Measurements from ENCODE around the gene PXMP4.

The PXMP4 gene

DNA sequence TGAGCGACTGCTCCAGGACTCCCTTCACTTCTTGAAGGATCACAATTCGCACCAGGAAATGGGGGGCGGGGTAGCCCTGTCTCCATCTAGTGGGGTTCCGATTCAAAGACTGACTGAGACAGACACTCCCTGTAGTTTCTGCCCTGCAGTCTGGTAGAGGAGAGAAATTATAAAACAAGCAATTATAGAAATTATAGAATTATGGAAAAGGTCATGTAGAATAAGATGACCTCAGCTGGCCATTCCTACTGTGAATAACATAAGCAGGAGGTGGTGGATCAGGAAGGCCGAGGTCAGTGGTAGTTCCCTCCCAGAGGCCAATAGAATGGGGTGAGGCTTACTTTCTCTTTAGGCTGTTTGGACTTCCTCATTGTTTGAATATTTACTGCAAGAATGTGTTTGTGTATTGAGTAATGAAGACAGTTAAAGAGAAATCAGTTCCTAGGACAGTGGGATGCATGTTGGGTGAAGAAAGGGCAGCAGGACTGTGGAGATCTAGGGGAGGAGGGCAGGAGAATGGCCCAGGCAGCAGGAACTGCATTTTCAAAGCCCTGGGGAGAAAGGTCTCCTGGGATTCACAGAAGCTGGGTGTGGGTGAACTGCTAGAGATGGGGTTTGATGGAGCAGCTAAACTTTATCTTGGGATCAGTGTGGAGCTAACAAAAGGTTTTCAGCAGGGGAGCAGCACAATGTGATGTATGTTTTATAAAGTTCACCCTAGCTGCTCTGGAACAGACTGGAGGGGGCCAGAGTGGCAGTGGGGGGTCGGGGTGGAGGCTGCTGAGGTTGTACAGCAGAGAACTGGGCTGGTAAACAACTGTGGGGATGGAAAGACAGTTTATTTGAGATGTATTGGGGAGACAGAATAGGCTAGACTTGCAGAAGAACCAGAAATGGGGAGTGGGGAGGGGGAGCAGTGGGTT is 13.8 kb upstream of the PXMP4 start:
- H3K4me3 ChIP-seq (ENCODE audit: low read length) = no peak overlapping the region

GRCh38 chr20:33732166-33732970 is 12.3 kb upstream of the PXMP4 start:
- peak; percentile 59 for DNase-seq (ENCODE audit: low read depth, low spot score)
- peak overlapping the region; percentile 59 for H3K4me3 ChIP-seq (ENCODE audit: low read length)

More for the DNA sequence above, 13.8 kb upstream of the PXMP4 start:
- DNase-seq (ENCODE audit: low read depth, low spot score) = no peak

DNA sequence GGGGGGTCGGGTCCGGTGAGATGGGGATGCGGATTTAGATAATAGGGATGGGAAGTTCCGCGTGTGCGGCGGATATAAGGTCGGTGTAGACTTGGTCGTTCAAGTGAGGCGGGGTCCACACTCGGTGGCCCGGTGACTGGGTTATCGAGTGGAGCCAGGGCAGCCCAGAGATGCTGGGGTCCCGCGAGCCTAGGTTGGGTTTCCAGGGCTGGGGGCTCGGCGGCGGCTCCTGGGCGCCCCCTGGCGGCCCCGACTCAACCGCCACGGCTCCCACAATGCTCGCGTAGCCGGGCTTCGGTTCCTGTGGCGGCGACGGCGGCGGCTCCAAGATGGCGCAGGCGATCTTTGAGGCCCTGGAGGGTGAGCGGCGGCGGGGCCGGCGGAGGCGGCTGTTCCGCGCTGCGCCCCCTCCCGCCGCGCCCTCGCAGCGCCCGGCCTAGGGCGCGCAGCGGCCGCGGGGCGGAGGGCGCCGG is 11.6 kb upstream of the PXMP4 start, which contains the start of gene ZNF341:
ZNF341 (plus strand) TSS at position 304 of the 473 bp plus-strand sequence; CDS start at position 330, 26 bp downstream.
- DNase-seq (ENCODE audit: low read depth, low spot score) = peak; percentile 74
- peak within 1 kb of the TSS; percentile 59 for H3K4me3 ChIP-seq (ENCODE audit: low read length)

DNA sequence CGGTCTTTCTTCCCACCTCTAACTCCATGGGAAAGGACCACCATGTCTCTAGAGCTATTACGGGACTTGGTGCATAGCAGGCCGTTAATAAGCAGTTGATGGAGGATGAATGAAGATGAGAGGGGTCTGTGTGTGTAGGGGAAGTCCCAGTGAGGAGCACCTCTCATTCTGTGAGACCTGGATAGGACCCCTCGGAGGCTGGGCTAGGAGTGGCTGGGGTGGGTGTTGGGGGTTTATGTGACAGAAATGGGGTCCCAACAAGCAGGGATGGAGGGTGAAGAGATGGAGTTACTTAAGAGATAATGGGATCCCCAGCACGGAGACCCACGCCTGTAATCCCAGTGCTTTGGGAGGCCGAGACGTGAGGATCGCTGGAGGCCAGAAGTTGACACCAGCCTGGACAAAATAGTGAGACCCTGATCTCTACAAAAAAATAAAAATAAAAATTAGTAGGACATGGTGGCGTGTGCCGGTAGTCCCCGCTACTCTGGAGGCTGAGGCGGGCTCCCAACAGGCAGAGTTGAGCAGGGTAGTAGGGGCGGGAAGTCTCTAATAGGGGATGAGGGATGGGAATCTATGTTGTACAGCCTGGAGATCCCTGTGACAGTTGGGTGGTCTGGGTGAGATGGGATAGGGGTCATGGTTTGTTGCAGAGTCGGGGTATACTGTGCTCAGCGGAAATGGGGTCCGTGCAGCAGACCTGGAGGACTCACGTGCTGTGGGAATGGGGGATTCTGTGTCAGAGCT is 11.0 kb upstream of the PXMP4 start:
- no peak for DNase-seq (ENCODE audit: low read depth, low spot score)
- H3K4me3 ChIP-seq (ENCODE audit: low read length) = peak overlapping the region; percentile 42

GRCh38 chr20:33729101-33729500 is 9.0 kb upstream of the PXMP4 start:
- DNase-seq (ENCODE audit: low read depth, low spot score) = no peak
- no peak overlapping the region for H3K4me3 ChIP-seq (ENCODE audit: low read length)

DNA sequence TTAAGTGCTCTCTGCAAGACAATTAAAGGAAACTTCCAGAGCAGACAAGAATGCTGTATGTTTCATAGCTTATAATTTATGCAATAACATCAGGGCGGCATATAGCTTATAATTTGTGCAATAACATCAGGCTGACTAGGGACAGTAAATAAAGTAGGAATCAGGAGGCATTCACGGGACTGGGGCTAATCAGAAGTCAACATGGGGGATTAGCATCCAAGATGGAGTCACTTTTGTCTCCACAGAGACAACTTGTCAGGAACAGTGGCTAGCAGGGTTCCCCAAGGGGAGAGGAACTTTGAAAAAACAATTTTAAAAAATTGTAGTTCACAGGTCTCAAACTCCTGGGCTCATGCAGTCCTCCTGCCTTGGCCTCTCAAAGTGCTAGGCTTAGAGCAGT is 8.4 kb upstream of the PXMP4 start:
- no peak for DNase-seq (ENCODE audit: low read depth, low spot score)
- H3K4me3 ChIP-seq (ENCODE audit: low read length) = no peak overlapping the region

DNA sequence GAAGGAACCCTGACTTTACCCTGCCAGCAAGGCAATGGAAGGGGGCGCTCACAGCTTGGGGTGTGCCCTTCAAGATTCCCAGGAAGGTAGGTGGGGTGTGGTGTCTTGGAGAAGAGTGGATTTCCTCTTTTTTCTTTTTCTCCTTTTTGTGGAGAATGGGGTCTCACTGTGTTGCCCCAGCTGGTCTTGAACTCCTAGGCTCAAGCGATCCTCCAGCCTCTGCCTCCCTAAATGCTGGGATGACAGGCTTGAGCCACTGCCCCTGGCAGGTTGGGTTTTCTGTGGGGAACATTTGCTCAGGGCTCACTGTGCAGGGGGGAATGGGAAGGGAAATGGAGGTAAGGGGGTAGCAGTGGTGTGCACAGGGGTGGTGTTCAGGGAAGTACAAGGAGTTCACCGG is 7.7 kb upstream of the PXMP4 start:
- DNase-seq (ENCODE audit: low read depth, low spot score) = no peak
- H3K4me3 ChIP-seq (ENCODE audit: low read length) = no peak overlapping the region

DNA sequence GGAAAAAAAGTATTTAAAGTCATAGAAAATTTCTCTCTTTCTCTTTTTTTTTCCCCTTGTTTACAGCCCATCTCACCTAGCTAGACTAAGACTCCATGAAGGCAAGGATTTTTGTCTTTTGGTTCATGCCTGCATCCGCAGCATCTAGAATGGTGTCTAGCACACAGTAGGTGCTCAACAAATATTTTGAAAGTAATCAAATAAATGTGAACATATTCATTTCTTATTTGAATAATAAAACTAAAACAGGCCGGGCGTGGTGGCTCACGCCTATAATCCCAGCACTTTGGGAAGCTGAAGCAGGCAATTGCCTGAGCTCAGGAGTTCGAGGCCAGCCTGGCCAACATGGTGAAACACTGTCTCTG is 7.0 kb upstream of the PXMP4 start:
- DNase-seq (ENCODE audit: low read depth, low spot score) = no peak
- H3K4me3 ChIP-seq (ENCODE audit: low read length) = no peak overlapping the region

- H3K4me3 ChIP-seq (ENCODE audit: low read length) = no peak overlapping the region
- DNase-seq (ENCODE audit: low read depth, low spot score) = no peak
Measured at GRCh38 chr20:33725607-33726264, 5.6 kb upstream of the PXMP4 start.

DNA sequence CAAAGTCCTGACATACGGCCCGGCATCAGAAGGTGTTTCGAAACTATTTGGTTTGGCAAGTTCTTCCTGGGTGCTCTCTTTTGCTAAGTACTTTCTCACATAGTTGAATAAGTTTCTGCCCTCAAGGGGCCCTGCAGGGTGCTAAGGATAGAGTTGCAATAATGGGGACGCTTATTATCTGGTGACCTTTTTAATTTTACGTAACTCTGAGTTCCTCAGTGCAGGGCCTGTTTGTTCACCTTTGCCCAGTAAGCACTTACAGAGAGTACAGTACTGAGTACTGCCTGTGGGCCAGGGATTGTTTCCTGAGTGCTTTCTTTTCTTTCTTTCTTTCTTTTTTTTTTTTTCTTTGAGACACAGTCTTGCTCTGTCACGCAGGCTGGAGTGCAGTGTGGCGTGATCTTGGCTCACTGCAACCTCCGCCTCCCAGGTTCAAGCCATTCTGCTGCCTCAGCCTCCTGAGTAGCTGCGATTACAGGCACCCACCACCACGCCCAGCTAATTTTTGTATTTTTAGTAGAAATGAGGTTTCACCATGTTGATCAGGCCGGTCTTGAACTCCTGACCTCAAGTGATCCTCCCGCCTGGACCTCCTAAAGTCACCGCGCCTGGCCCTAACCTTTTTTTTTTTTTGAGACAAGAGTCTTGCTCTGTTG is 4.5 kb upstream of the PXMP4 start:
- no peak for DNase-seq (ENCODE audit: low read depth, low spot score)
- H3K4me3 ChIP-seq (ENCODE audit: low read length) = no peak overlapping the region

DNA sequence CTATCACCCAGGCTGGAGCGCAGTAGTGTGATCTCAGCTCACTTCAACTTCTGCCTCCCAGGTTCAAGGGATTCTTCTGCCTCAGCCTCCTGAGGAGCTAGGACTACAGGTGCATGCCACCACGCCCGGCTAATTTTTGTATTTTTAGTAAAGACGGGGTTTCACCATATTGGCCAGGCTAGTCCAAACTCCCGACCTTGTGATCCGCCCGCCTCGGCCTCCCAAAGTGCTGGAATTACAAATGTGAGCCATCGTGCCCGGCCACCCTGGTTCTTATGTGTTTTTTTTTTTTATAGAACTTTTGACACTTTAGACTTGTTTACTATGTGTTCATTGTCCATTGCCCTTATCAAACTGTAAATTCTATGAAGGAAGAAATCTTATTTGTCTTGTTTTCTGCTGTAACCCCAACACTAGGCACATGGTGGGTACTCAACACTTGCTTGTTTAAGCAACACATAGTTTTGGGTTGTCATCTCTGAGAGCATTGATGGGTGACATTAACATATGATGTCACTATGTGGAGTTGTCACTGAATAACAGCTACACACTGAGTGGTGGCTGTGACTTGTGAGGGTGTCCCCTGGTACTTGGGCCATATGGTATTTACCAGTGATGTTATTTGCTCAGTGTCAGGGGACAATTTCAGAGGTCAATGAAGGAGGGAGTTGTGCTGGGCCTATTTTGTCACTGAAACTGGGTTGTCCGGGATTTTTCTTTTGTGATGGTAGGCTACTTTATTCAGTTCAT is 1.5 kb upstream of the PXMP4 start:
- no peak overlapping the region for H3K4me3 ChIP-seq (ENCODE audit: low read length)
- DNase-seq (ENCODE audit: low read depth, low spot score) = no peak

DNA sequence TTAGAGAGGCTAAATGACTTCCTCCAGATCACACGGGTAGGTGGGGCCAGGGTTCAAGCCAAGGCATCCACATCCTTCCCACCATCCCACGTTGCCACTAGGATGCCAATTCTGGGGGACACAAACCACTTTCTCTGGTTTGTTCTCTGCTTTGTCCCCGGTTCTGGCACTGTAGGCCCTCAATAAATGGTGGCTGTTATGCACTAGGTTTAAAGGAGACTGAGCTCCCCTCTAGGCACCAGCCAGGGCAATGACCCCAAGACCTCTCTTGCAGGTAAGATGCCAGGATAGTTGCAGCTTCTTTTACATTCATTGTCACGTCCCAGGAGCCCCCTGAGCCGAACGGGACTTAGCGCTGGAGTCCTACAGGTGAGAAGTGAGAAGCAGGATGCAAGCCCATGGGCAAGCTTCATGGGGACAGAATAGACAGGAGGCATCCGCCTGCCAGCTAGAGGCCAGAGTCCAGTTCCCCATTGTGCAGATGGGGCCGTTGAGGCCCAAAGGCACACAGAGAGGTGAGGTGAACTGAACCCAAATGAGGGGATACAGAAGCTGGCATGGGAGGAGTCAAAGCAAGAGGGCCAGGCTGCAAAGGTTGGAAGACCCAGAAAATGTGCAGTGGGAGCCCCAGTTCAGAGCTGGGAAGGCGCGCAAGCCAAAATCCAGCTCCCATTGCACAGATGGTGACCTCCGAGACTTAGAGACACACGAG is 677 bp downstream of the PXMP4 start:
- no peak for DNase-seq (ENCODE audit: low read depth, low spot score)
- peak overlapping the region; percentile 71 for H3K4me3 ChIP-seq (ENCODE audit: low read length)

DNA sequence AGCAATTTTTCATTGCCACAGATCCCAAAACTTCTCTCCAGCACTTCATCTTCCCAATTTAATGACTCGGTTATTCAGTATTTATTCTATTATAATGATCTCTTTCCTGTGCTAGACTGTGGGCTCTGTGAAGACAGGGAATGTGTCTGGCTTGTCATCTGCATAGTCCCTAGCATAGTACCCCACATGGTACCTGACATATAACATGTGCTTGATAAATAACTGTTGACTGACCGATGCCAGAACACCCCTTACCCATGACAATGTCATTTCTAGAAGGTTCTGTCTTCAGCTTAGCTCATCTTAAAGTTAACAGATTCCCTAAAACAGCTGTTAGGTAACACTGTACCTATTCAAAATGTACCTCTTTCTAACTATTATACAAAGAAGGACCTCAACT is 3.6 kb downstream of the PXMP4 start:
- no peak for DNase-seq (ENCODE audit: low read depth, low spot score)
- H3K4me3 ChIP-seq (ENCODE audit: low read length) = no peak overlapping the region

GRCh38 chr20:33713865-33714367 is 6.2 kb downstream of the PXMP4 start:
- no peak for DNase-seq (ENCODE audit: low read depth, low spot score)
- no peak overlapping the region for H3K4me3 ChIP-seq (ENCODE audit: low read length)

DNA sequence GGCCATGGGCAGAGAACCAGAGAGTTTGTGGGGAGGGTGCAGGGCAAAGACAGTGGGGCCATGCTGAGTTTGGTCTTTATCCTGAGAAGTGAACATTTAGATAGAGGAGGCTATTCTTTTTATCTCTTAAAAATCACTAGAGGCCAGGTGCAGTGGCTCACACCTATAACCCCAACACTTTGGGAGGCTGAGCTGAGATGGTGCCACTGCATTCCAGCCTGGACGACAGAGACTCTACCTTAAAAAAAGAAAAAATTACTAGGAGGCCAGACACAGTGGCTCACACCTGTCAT is 8.7 kb downstream of the PXMP4 start:
- H3K4me3 ChIP-seq (ENCODE audit: low read length) = no peak overlapping the region
- no peak for DNase-seq (ENCODE audit: low read depth, low spot score)

- no peak overlapping the region for H3K4me3 ChIP-seq (ENCODE audit: low read length)
- no peak for DNase-seq (ENCODE audit: low read depth, low spot score)
Measured at GRCh38 chr20:33710681-33711445, 9.2 kb downstream of the PXMP4 start.

Data from Jurkat, Clone E6-1 (cell line).